K562 (cell line): ENCODE measurements around the gene ATP5F1A. TPM values are rescaled to one million over a fixed set of nuclear protein-coding genes. Genes with fewer than 3 reads are reported as not detected.
A peak's percentile ranks its signal among the peaks of the same experiment; 100 is the strongest.

Experiments
- ESRRB ChIP-seq: fragments of 250-450 bp; sonication (Bioruptor Pico); IDR thresholded peaks from 2 replicates; pipeline ENCODE4 v1.5.0; 2020; ENCODE audit warnings: mild to moderate bottlenecking, moderate library complexity, borderline replicate concordance
- SPI1 ChIP-seq: IDR thresholded peaks from 2 replicates; pipeline ENCODE4 v1.6.1; 2011; ENCODE audit warnings: low read depth, low read length, control low read depth, borderline replicate concordance
- polyA plus RNA-seq, 8 experiments: library from polyadenylated mRNA; depleted of rRNA in 4 of 8; stranded (reverse) in 5 of 8; unstranded in 3 of 8; fragments of >200 nt; fragmentation: Nextera tagmentation in 2 of 8; fragmentation: Illumina TruSeq in 1 of 8; extraction: Ambion mirVana in 2 of 8; extraction: Trizol in 1 of 8; gene quantifications; 2 replicates each; pipeline versions ENCODE4 v1.2.1 to v1.2.3, GENCODE V29; 2011 to 2014; ENCODE audit warnings: inconsistent platforms in 1 of 8, missing spikeins in 1 of 8
- total RNA-seq, 7 experiments: library from RNA; depleted of rRNA in 6 of 7; stranded (reverse); fragments of >200 nt in 6 of 7; fragmentation: Illumina TruSeq in 2 of 7; extraction: Trizol in 2 of 7; gene quantifications; 2 replicates each; pipeline versions ENCODE4 v1.2.1 to v1.2.3, GENCODE V29; 2011 to 2021; ENCODE audit warnings: low replicate concordance in 1 of 7
- TF ChIP-seq, protein P1 (sequence below), 2 experiments: fragments of 450-650 bp; formaldehyde crosslinking in 1 of 2; IDR thresholded peaks; 2 replicates each; pipeline versions ENCODE4 v1.4.0 to v1.6.1; 2014 to 2020; ENCODE audit warnings: mild to moderate bottlenecking in 2 of 2, borderline replicate concordance in 1 of 2, low read depth in 1 of 2

The ATP5F1A gene
- total and polyA plus RNA-seq, 9 of the 15 experiments (the other 6 are each of a cell fraction or from before 2014, with no cell fraction given) = 377 to 762 (median 490) TPM

- TF ChIP-seq, protein P1, sequence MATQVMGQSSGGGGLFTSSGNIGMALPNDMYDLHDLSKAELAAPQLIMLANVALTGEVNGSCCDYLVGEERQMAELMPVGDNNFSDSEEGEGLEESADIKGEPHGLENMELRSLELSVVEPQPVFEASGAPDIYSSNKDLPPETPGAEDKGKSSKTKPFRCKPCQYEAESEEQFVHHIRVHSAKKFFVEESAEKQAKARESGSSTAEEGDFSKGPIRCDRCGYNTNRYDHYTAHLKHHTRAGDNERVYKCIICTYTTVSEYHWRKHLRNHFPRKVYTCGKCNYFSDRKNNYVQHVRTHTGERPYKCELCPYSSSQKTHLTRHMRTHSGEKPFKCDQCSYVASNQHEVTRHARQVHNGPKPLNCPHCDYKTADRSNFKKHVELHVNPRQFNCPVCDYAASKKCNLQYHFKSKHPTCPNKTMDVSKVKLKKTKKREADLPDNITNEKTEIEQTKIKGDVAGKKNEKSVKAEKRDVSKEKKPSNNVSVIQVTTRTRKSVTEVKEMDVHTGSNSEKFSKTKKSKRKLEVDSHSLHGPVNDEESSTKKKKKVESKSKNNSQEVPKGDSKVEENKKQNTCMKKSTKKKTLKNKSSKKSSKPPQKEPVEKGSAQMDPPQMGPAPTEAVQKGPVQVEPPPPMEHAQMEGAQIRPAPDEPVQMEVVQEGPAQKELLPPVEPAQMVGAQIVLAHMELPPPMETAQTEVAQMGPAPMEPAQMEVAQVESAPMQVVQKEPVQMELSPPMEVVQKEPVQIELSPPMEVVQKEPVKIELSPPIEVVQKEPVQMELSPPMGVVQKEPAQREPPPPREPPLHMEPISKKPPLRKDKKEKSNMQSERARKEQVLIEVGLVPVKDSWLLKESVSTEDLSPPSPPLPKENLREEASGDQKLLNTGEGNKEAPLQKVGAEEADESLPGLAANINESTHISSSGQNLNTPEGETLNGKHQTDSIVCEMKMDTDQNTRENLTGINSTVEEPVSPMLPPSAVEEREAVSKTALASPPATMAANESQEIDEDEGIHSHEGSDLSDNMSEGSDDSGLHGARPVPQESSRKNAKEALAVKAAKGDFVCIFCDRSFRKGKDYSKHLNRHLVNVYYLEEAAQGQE (IDR thresholded peaks at IDR 0.05; ENCODE audit: borderline replicate concordance) = peak; percentile 63; the same call in 1 of the 2 replicates
- TF ChIP-seq, protein P1 (CRISPR knock-in tag; IDR thresholded peaks at IDR 0.05; ENCODE audit: low read depth) = no peak
- TF ChIP-seq SPI1 (no peak), ESRRB (CRISPR knock-in tag) (no peak)
Measured at GRCh38 chr18:46073474-46074331, 24.4 kb downstream of the ATP5F1A start (continued).
